Bronchial epithelial cell (primary cell): ENCODE measurements around the gene C10orf90. TPM values are rescaled to one million over a fixed set of nuclear protein-coding genes. Genes with fewer than 3 reads are reported as not detected.
A peak's percentile ranks its signal among the peaks of the same experiment; 100 is the strongest.

ENCODE experiments used
- DNase-seq: peaks from one replicate; pipeline ENCODE4 v3.0.0-alpha.2; 2010; ENCODE audit warnings: low read depth
- FAIRE-seq: peaks from 2 replicates; lab custom pipeline; 2011; peaks lifted over from hg19 to GRCh38; lab: Jason Lieb, UNC
- H3K27me3 ChIP-seq: 2 replicates; pipeline ENCODE4 v1.5.1; 2011; ENCODE audit warnings: low read length; ENCODE audit not compliant: control insufficient read depth, insufficient read depth
- H3K36me3 ChIP-seq: 2 replicates; pipeline ENCODE4 v1.5.1; 2011; ENCODE audit warnings: low read length; ENCODE audit not compliant: control insufficient read depth, insufficient read depth
- H3K4me3 ChIP-seq: 2 replicates; pipeline ENCODE4 v1.5.1; 2011; ENCODE audit warnings: mild to moderate bottlenecking, low read depth, low read length, control low read depth
- CTCF ChIP-seq: IDR thresholded peaks from 2 replicates; pipeline ENCODE4 v1.5.1; 2011; ENCODE audit warnings: mild to moderate bottlenecking, moderate library complexity, low read length, control low read depth, inconsistent platforms; ENCODE audit not compliant: insufficient read depth, severe bottlenecking
- total RNA-seq: library from RNA; depleted of rRNA; stranded (reverse); fragments of >200 nt; gene quantifications from 2 replicates; pipeline ENCODE4 v1.2.1, GENCODE V29; 2014

C10orf90 gene
- total RNA-seq, 1 donor from 2014 or later: not detected

GRCh38 chr10:126665207-126665606 is 5.3 kb downstream of the C10orf90 start:
- H3K27me3 ChIP-seq: no peaks in the 10 kb centered on the region
- TF ChIP-seq CTCF: no peak
- H3K36me3 ChIP-seq: no peaks in the 10 kb centered on the region
- H3K4me3 ChIP-seq: no peak overlapping the region
- DNase-seq (no peak), FAIRE-seq (no peak)

GRCh38 chr10:126663880-126664279 is 6.6 kb downstream of the C10orf90 start:
- no peaks in the 10 kb centered on the region for H3K27me3 ChIP-seq
- FAIRE-seq (no peak), DNase-seq (peak; percentile 41)
- H3K4me3 ChIP-seq: no peak overlapping the region
- no peaks in the 10 kb centered on the region for H3K36me3 ChIP-seq
- no peak for TF ChIP-seq CTCF

GRCh38 chr10:126663328-126663727 is 7.2 kb downstream of the C10orf90 start:
- DNase-seq: no peak
- no peaks in the 10 kb centered on the region for H3K27me3 ChIP-seq
- no peak for TF ChIP-seq CTCF
- no peaks in the 10 kb centered on the region for H3K36me3 ChIP-seq
- FAIRE-seq: no peak
- H3K4me3 ChIP-seq: no peak overlapping the region

GRCh38 chr10:126661841-126662515 is 8.5 kb downstream of the C10orf90 start:
- no peak for DNase-seq
- TF ChIP-seq CTCF: no peak
- Histone ChIP-seq H3K27me3 (no peaks in the 10 kb centered on the region), H3K4me3 (no peak overlapping the region), H3K36me3 (no peaks in the 10 kb centered on the region)
- FAIRE-seq: no peak

GRCh38 chr10:126661356-126661755 is 9.1 kb downstream of the C10orf90 start:
- FAIRE-seq (no peak), DNase-seq (no peak)
- Histone ChIP-seq H3K36me3 (no peaks in the 10 kb centered on the region), H3K27me3 (no peaks in the 10 kb centered on the region), H3K4me3 (no peak overlapping the region)
- TF ChIP-seq CTCF: no peak

GRCh38 chr10:126659750-126660149 is 10.7 kb downstream of the C10orf90 start:
- Histone ChIP-seq H3K27me3 (no peaks in the 10 kb centered on the region), H3K36me3 (no peaks in the 10 kb centered on the region), H3K4me3 (no peak overlapping the region)
- no peak for TF ChIP-seq CTCF
- no peak for DNase-seq
- no peak for FAIRE-seq
